ENCODE measurements around the gene CDIP1.

- TF ChIP-seq CTCF (conservative IDR thresholded peaks at IDR 0.05; ENCODE audit: low read depth in 2 of 2) = no peak
- no peak for TF ChIP-seq CREB1 (CRISPR knock-in tag; IDR thresholded peaks at IDR 0.05; ENCODE audit: low read depth)
- TF ChIP-seq POLR2AphosphoS5 (IDR thresholded peaks at IDR 0.05; ENCODE audit: low read depth) = no peak
Measured at GRCh38 chr16:4499196-4499555, 39.4 kb downstream of the CDIP1 start.
